ENCODE measurements around the gene PRR5.

PRR5 gene

DNA sequence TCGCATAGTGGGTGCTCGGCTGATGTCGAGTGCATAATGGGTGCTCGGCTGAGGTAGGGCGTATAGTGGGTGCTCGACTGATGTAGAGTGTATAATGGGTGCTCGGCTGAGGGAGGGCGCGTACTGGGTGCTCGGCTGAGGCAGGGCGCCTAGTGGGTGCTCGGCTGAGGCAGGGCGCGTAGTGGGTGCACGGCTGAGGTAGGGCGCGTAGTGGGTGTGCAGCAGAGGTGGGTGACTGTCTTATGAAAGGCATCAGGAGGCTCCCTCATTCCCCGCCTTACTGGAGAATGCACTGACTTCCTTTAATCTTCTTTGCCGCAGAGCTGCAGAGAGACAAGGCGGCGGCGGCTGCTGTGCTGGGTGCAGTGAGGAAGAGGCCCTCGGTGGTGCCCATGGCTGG is 84.1 kb downstream of the PRR5 start:
- DNase-seq (ENCODE audit: insufficient read length, low spot score) (no peak), FAIRE-seq (no peak)
- TF ChIP-seq TAF1 (IDR thresholded peaks at IDR 0.05; ENCODE audit: low read depth, low read length), result no peak
- no peak for TF ChIP-seq SPI1 (IDR thresholded peaks at IDR 0.05; ENCODE audit: low read depth, low read length)
- no peak for TF ChIP-seq PAX5 (IDR thresholded peaks at IDR 0.05; ENCODE audit: insufficient read depth, low read length, severe bottlenecking)
- no peak for TF ChIP-seq POU2F2 (IDR thresholded peaks at IDR 0.05; ENCODE audit: low read depth, low read length)
- no peak for TF ChIP-seq POLR2AphosphoS5 (IDR thresholded peaks at IDR 0.05; ENCODE audit: low read depth, low read length)
- no peak for TF ChIP-seq POLR2A (IDR thresholded peaks at IDR 0.05; ENCODE audit: low read depth, low read length)

DNA sequence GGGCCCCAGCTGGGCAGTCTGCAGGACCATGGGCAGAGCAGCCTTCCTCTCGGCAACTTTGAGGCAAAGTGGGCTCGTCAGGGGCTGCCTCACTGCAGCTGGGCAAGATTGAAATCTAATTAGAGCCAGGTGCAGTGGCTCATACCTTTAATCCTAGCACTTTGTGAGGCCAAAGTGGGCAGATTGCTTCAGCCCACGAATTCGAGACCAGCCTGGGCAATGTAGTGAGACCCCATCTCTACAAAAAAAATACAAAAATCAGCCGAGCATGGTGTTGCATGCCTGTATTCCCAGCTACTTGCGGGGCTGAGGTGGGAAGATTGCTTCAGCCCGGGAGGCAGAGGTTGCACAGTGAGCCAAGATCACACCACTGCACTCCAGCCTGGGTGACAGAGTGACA is 84.6 kb downstream of the PRR5 start:
- DNase-seq (ENCODE audit: insufficient read length, low spot score) (no peak), FAIRE-seq (no peak)
- TF ChIP-seq TAF1 (IDR thresholded peaks at IDR 0.05; ENCODE audit: low read depth, low read length), result no peak
- no peak for TF ChIP-seq SPI1 (IDR thresholded peaks at IDR 0.05; ENCODE audit: low read depth, low read length)
- no peak for TF ChIP-seq POU2F2 (IDR thresholded peaks at IDR 0.05; ENCODE audit: low read depth, low read length)
- TF ChIP-seq PAX5 (IDR thresholded peaks at IDR 0.05; ENCODE audit: insufficient read depth, low read length, severe bottlenecking), result no peak

Measured in GM12891 (cell line).